Smooth muscle cell (in vitro differentiated cells): ENCODE data around the gene MED17. TPM values are rescaled to one million over a fixed set of nuclear protein-coding genes. Genes with fewer than 3 reads are reported as not detected.

Source experiments
- DNase-seq: peaks from one replicate; lab custom pipeline; 2025; ENCODE audit not compliant: unreplicated experiment; lab: John Stamatoyannopoulos, UW
- H2AFZ ChIP-seq: fragments of 200-600 bp; sonication (generic); 2 replicates; pipeline ENCODE4 v1.6.0; 2016; ENCODE audit warnings: antibody characterized with exemption, low read depth, mild to moderate bottlenecking
- H3F3A ChIP-seq: fragments of 200-600 bp; sonication (generic); 2 replicates; pipeline ENCODE4 v1.6.0; 2017; ENCODE audit warnings: antibody characterized with exemption, low read depth
- H3K27ac ChIP-seq: fragments of 200-600 bp; sonication (generic); 2 replicates; pipeline ENCODE4 v1.5.1; 2016; ENCODE audit warnings: low read depth, mild to moderate bottlenecking
- H3K27me3 ChIP-seq: fragments of 200-600 bp; sonication (generic); 2 replicates; pipeline ENCODE4 v1.6.1; 2016; ENCODE audit warnings: low read depth, mild to moderate bottlenecking
- H3K36me3 ChIP-seq: fragments of 200-600 bp; sonication (generic); 2 replicates; pipeline ENCODE4 v1.5.1; 2016; ENCODE audit warnings: low read depth
- H3K4me1 ChIP-seq: fragments of 200-600 bp; sonication (generic); 2 replicates; pipeline ENCODE4 v1.5.1; 2016; ENCODE audit warnings: low read depth
- H3K4me2 ChIP-seq: fragments of 200-600 bp; sonication (generic); 2 replicates; pipeline ENCODE4 v1.6.0; 2016; ENCODE audit warnings: mild to moderate bottlenecking
- H3K4me3 ChIP-seq: fragments of 200-600 bp; sonication (generic); 2 replicates; pipeline ENCODE4 v1.5.1; 2016; ENCODE audit warnings: mild to moderate bottlenecking
- H3K79me2 ChIP-seq: fragments of 200-600 bp; sonication (generic); 2 replicates; pipeline ENCODE4 v1.6.0; 2016; ENCODE audit warnings: low read depth, mild to moderate bottlenecking
- H3K9ac ChIP-seq: fragments of 200-600 bp; sonication (generic); 2 replicates; pipeline ENCODE4 v1.6.0; 2016; ENCODE audit warnings: low read depth
- H3K9me3 ChIP-seq: fragments of 200-600 bp; sonication (generic); replicated peaks from 2 replicates; pipeline ENCODE4 v1.5.1; 2016; ENCODE audit warnings: low read depth
- H4K20me1 ChIP-seq: fragments of 200-600 bp; sonication (generic); 2 replicates; pipeline ENCODE4 v1.6.0; 2016; ENCODE audit warnings: low read depth
- CTCF ChIP-seq: fragments of 200-600 bp; sonication (generic); IDR thresholded peaks from 2 replicates; pipeline ENCODE4 v1.5.1; 2017; ENCODE audit warnings: borderline replicate concordance, mild to moderate bottlenecking, antibody characterized with exemption; ENCODE audit not compliant: insufficient read depth, poor library complexity, severe bottlenecking
- WGBS: methylation state at CpG from one replicate; pipeline ENCODE4 v1.1.7; 2016; ENCODE audit warnings: low lambda C conversion rate; 5-methylcytosine and 5-hydroxymethylcytosine counted together
- polyA plus RNA-seq: library from polyadenylated mRNA; unstranded; fragments of >200 nt; fragmentation: Nextera tagmentation; extraction: Ambion mirVana; gene quantifications from 2 replicates; pipeline ENCODE4 v1.2.1, GENCODE V29; 2016
- total RNA-seq: library from RNA; depleted of rRNA; stranded (reverse); fragments of >200 nt; gene quantifications from 2 replicates; pipeline ENCODE4 v1.2.3, GENCODE V29; 2014

The MED17 gene
- total and polyA plus RNA-seq, 2 experiments from 2014 or later, result 20.2 to 30.6 TPM

- Histone ChIP-seq H3K4me2 (no peak overlapping the region), H3K9ac (no peak overlapping the region), H3K79me2 (no peaks in the 10 kb centered on the region), H3F3A (no peaks in the 10 kb centered on the region), H2AFZ (no peak overlapping the region), H3K9me3 (no peaks in the 10 kb centered on the region), H4K20me1 (no peaks in the 10 kb centered on the region), H3K4me3 (no peak overlapping the region), H3K36me3 (no peaks in the 10 kb centered on the region), H3K27ac (no peak overlapping the region), H3K27me3 (no peaks in the 10 kb centered on the region), H3K4me1 (no peaks in the 10 kb centered on the region)
- TF ChIP-seq CTCF, result no peak
- DNase-seq, result no peak
- 20% methylated on average over 2 of the region's 2 CpGs for WGBS
Measured at GRCh38 chr11:93840180-93840579, 56.1 kb downstream of the MED17 start.

GRCh38 chr11:93840981-93841380, 56.9 kb downstream of the MED17 start:
- TF ChIP-seq CTCF, result no peak
- Histone ChIP-seq H3K27me3 (no peaks in the 10 kb centered on the region), H4K20me1 (no peaks in the 10 kb centered on the region), H3K4me3 (no peak overlapping the region), H3K36me3 (no peaks in the 10 kb centered on the region), H3F3A (no peaks in the 10 kb centered on the region), H2AFZ (no peak overlapping the region), H3K27ac (no peak overlapping the region), H3K4me1 (no peaks in the 10 kb centered on the region), H3K9me3 (no peaks in the 10 kb centered on the region), H3K4me2 (no peak overlapping the region), H3K79me2 (no peaks in the 10 kb centered on the region), H3K9ac (no peak overlapping the region)
- 57% methylated on average over 3 of the region's 3 CpGs for WGBS
- no peak for DNase-seq

- Histone ChIP-seq H3K4me3 (no peak overlapping the region), H2AFZ (no peak overlapping the region), H4K20me1 (no peaks in the 10 kb centered on the region), H3K4me1 (no peaks in the 10 kb centered on the region), H3F3A (no peaks in the 10 kb centered on the region), H3K36me3 (no peaks in the 10 kb centered on the region), H3K9ac (no peak overlapping the region), H3K27ac (no peak overlapping the region), H3K79me2 (no peaks in the 10 kb centered on the region), H3K27me3 (no peaks in the 10 kb centered on the region), H3K9me3 (no peaks in the 10 kb centered on the region), H3K4me2 (no peak overlapping the region)
- no peak for TF ChIP-seq CTCF
- 92% methylated on average over 2 of the region's 2 CpGs for WGBS
- DNase-seq, result no peak
Measured at GRCh38 chr11:93841446-93841845, 57.4 kb downstream of the MED17 start.

- H3F3A ChIP-seq, result no peaks in the 10 kb centered on the region
- TF ChIP-seq CTCF, result no peak
- no peaks in the 10 kb centered on the region for H3K79me2 ChIP-seq
- H4K20me1 ChIP-seq, result no peaks in the 10 kb centered on the region
- no peaks in the 10 kb centered on the region for H3K4me1 ChIP-seq
- 92% methylated on average over 4 of the region's 4 CpGs for WGBS
- no peak overlapping the region for H3K27ac ChIP-seq
- no peak overlapping the region for H3K4me3 ChIP-seq
- no peak overlapping the region for H2AFZ ChIP-seq
- DNase-seq, result no peak
- no peak overlapping the region for H3K4me2 ChIP-seq
- no peaks in the 10 kb centered on the region for H3K36me3 ChIP-seq
- H3K9me3 ChIP-seq, result no peaks in the 10 kb centered on the region
- no peaks in the 10 kb centered on the region for H3K27me3 ChIP-seq
- H3K9ac ChIP-seq, result no peak overlapping the region
Measured at GRCh38 chr11:93842034-93842433, 58.0 kb downstream of the MED17 start.
